NCI-H2029 treated with DMSO at 0.1 percent for 48 hours (cell line): ENCODE measurements around the gene NDRG4.

ENCODE experiments used
- DNase-seq: peaks from one replicate; lab custom pipeline; 2025; lab: John Stamatoyannopoulos, UW

NDRG4 gene

DNA sequence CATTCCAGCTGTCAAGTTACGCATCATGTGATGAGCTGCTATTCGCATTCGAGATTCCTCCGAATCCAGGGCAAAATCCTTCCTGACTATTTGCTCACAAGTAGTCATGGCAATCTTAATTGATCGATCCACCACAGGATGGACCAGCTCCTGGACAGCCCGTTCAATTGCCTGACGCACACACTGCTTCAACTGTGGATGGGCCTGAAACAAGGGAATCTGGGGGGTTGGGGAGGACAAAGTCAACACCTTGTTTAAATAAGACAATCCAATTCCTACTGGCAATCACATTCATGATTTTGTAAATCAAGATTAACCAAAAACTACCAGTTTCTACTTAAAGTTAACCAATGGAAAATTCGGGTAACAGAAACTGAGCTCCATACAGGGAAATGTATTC is 43.7 kb downstream of the NDRG4 start:
- DNase-seq = no peak

DNA sequence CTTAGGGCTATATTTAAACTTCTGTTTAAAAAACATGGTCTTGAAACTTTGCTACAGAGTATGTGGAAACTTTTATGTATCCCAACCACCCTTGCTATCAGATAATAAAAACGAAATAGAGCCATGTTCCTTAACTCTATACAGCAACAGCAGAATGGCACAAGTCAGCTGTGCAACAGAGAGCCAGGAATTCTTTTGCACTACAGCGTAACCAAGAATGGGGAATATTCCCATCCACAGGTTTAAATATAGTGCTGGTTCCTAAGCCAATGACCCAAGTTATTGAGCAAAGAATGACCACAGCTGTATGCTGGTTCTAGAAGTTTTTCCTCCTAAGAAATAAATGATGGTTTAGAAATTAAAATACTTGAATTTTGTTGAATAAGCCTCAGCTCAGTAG is 48.4 kb downstream of the NDRG4 start:
- no peak for DNase-seq

GRCh38 chr16:58551496-58551895 is 51.6 kb downstream of the NDRG4 start:
- DNase-seq = no peak

DNA sequence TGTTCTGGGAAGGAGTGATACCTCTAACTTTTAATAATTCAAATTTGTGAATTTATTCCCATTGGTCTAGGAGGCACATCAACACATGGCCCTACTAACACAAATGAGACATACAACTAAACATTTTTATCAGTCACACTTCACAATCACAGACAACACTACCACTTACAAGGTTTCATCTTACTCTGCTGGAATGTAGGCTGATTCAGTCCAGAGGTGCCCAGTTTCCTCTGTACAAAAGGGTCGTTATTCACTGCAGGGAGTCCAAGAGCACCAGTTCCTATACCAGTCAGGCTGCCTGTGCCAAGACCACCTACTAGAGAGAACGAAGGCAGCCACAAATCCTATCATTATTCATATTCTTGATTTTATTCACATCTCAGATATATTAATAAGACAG is 56.7 kb downstream of the NDRG4 start:
- no peak for DNase-seq
